ENCODE data around the gene ATP5MC2.
"Not testable (repeated sequence)": the region's sequence is repeated elsewhere in the genome, so short reads cannot be mapped to it uniquely, and the experiment has no call there.

ATP5MC2 gene

DNA sequence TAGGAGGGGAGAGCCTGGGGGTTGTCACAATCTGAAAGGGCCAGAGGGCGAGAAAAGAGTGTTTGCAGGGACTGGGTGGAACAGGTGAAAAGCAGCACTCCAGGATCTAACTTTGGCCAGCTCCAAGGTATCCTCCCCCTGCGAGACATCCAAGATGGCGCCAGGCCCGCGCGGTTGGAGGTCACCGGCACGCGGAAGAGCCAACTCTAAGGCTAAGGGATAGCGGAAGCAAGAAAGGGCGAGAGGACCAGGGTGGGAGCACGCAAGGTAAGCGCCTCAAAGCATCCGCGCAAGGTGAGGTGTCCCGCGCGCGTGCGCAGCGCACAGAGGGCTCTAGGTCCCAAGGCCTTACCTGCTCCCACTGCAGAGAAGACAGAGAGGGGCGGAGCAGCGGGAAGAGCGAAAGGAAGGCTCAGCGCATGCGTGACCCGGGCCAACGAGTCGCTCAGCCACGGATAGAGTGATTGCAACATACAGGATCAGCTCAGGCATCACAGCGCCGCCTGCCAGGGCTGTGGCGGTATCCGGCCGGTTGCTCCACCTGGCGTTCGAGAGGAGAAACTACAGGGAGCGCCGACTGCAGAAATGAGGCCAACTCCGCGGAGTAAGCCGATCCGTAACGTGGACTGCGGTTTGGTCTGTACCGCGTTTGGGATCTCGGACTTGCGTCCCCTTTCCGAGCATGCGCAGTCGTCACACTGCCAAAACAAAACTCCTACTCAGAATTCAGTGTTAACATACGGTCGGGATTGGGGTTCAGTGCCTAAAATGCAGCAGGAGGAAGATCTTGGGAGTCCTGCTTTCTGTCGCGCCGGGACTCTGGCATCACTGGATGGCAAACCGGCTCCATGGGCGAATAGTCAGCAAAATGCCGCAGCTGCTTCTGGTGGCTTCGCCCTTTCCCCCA is at the start of gene ATP5MC2:
TSS of gene ATP5MC2 (minus strand) at position 383 of the 907 bp plus-strand sequence. CDS start 3,469 bp downstream, outside the sequence.
- DNase-seq (ENCODE audit: low spot score), result peak; percentile 99

DNA sequence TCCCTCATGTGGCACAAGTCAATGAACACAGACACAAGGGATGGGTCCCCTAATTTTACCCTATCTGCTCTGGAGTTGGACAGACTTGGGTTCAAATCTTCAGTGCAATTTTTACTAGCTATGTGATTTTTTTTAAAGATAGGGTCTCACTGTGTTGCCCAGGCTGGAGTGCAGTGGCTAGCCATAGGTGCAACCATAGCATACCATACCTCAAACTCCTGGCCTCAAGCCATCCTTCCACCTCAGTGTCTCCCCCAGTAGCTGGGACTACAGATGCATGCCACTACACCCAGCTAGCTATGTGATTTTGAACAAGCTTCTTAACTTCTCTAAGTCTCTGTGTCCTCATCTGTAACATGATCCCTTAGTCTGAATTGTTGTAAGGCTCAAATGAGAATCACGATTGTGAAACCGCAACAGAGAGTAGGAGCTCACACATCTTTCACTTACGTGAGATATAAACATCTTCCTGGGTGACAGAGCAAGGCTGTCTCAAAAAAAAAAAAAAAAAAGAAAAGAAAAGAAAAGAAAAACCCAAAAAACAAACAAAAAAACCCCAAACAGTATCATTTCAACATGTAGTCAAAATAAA is 46.7 kb upstream of the ATP5MC2 start:
- no peak for DNase-seq (ENCODE audit: low spot score)

DNA sequence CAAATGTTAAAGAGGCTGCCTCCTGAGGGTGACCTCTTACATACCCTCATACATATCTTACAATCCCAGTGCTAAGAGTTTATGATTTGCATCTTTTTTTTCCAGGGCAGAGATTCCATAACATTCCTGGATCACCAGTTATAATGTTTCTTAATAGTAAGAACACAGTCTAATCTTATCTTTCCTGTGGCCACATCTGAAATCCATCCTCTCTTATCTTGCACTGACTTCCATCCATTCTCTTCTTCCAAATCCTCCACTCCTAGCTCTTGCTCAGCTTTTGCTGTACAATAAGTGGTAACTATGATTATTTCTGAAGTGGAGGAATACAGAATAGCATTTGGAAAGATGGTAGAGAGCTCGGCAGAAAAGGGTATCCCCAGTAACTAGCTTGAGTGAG is 45.1 kb upstream of the ATP5MC2 start:
- DNase-seq (ENCODE audit: low spot score), result no peak

DNA sequence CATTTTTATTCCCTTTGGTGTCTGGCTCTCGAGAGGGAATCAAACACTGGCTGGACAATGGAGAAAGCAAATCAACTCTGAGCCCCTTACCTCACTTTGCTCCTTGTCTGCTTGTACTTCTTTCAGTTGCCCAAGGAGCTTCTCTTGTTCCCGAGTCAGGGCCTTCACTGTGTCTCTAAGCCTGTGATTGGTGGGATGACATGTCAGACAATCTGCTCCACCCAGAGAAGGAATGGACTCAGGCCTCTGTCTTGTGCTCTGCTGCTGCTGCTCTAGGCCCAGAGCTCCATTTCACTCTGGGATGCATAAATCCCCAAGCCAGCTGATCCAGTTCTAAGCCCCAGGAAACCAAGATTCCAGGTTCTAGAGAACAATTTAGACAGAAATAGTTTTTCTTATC is 43.8 kb upstream of the ATP5MC2 start:
- DNase-seq (ENCODE audit: low spot score), result no peak

DNA sequence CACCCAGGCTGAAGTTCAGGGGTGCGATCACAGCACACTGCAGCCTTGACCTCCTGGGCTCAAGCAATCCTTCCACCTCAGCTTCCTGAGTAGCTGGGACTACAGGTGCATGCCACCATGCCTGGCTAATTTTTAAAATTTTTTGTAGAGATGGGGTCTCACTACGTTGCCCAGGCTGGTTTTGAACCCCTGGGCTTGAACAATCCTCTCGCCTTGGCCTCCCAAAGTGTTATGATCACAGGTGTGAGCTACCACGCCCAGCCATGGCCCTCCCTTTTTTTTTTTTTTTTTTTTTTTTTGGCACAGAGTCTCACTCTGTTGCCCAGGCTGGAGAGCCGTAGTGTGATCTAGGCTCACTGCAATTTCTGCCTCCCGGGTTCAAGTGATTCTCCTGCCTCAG is 42.7 kb upstream of the ATP5MC2 start:
- not testable (repeated sequence) for DNase-seq (ENCODE audit: low spot score)

DNA sequence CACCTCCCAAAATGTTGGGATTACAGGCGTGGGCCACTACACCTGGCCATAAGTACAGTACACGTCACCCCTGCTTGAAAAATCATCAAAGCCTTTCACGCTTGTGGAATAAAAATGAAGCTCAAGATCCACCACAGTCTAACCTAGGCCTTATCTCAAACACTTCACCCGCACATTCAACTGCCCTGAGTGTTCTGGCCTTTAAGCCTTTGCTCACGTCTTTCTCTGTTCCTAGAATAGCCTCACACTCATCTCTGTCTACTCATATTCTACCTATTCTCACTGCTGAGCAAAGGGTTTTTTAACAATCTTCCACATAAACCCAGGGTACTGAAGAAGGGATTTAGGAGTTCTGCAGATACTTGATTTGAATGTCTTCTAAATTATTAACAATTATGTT is 41.4 kb upstream of the ATP5MC2 start:
- no peak for DNase-seq (ENCODE audit: low spot score)

DNA sequence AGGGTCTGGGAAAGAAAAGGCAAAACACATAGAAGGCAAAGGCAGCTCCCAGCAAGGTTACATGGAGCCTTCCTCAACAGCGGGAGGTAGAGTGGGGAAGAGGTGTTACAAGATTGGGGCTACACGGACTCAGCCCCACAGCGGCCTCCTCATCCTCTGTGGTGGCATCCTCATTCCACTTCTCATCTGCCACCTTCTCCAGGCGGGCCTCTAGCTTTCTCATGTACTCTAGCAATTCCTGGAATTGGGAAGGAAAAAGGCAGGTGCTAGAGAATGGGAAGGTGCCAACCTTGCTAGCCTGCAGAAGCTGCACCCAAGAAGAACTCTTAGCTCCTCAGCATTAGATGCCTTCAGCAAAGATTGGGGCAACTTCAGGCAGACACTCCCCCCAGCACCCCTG is 38.1 kb upstream of the ATP5MC2 start:
- DNase-seq (ENCODE audit: low spot score), result no peak

DNA sequence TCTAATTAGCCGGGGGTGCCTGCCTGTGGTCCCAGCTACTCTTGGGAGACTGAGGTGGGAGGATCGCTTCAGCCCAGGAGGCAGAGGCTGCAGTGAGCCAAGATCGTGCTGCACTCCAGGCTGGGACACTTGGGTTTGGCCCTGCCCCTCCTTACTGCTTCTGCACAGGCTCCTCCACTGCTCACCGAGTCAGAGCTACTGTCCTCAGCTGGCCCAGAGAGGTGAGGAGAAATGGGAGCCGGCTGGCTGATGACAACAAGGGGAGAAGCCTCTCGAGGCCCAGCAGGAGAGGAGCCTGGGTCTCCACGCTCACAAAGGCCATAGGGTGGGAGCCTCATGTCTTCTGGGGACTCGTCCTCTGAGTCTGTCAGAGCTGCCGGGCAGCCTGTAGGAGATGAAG is 37.6 kb upstream of the ATP5MC2 start:
- no peak for DNase-seq (ENCODE audit: low spot score)

DNA sequence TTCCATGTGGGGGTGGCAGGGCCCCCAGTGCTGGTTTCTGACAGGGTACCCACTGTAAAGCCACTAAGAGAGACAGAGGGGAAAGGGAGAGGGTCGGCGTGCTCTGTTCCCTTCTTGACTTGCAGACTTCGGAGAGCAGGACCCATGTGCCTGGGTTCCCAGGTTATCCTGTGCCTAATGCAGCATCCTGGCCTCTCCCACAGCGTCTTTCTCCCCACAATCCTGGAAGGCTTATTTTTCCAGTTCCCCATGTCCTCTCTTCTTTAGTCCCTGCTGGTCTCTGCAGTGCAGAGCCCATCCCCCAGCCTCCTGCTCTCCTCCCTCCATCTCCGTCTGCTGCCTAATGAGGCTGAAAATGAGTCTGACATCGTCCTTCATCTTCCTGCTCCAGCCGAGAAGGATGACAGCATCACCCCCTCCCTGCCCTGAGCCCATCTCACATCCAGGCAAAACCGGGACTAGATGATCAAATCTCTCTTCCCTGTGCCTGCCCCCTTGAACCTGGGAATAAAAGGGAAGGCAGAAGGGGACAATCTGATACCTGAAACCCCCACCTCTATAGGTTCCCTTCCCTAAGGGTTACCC is 36.3 kb upstream of the ATP5MC2 start:
- DNase-seq (ENCODE audit: low spot score), result no peak

DNA sequence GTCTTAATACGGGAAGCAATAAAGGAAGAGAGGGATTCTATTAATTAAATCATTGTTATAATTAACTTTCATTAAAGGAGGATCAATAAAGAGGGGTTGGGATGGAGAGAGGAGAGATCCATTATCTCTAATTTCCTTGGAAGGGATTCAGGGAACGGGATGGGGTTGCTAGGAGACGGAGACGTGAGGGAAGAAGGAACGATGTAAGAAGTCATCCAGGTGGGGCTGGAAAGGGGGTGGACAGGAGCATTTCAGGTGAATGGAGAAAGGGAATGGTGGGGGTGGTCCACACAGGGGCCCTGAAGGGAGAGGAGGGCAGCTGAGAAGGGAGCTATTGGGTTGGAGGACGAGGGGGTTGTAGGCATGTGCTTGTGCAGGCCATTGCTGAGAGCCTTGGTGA is 34.2 kb upstream of the ATP5MC2 start:
- DNase-seq (ENCODE audit: low spot score), result no peak

DNA sequence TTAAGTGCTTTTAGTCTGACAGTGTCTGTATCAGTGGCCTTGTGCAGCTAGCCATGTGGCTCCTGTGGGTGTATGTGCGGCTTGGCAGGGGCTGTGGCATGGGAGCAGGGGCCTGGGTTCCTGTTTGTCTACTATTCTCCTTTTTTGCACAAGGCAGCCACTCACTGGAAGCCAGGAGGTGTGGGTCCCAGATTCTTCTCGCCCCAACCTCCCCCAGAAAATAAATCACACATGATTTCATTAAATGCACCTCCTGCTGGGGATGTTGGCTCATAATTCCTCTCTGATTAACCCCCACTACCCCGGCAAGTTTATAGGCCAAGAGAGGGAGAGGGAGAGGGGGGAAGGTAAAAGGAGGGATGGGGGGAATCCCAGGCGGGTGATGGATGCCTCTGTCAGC is 33.8 kb upstream of the ATP5MC2 start:
- DNase-seq (ENCODE audit: low spot score), result no peak

DNA sequence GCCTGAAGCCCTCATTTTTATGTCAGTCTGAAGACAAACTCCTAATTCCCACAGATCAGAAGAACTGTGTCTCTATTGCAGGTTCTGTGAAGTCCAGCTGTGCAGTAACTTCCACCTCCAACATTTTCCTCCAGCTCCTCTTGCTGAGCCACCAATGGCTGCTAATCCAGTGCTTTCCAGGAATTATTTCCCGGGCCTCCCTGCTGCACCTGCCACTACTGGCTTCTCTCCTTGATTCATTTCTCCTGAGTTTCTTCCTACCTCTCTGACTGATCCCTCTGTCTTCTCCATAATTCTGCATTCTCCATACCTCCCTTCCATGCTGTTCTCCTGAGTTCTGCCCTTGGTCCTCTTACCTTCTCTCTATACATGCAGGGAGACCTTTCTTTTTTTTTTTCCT is 30.2 kb upstream of the ATP5MC2 start:
- no peak for DNase-seq (ENCODE audit: low spot score)

DNA sequence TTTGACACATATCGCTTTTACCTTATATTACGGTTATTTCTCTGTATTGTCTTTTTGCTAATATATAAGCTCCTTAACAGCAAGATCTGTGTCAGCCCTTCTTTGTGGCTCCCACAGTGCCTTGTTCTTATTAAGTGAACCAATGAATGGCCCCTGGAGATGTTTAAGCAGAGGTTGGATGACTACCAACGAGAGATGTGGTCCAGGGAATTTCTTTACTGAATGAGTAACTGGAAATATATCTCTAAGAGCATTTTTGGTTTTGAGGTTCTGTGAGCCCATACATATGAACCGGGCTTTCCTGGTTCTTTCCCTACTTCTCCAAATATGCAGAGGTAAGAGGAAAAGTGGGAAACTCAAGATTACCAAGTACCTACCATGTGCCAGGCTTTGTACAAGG is 27.9 kb upstream of the ATP5MC2 start:
- peak; percentile 43 for DNase-seq (ENCODE audit: low spot score)

DNA sequence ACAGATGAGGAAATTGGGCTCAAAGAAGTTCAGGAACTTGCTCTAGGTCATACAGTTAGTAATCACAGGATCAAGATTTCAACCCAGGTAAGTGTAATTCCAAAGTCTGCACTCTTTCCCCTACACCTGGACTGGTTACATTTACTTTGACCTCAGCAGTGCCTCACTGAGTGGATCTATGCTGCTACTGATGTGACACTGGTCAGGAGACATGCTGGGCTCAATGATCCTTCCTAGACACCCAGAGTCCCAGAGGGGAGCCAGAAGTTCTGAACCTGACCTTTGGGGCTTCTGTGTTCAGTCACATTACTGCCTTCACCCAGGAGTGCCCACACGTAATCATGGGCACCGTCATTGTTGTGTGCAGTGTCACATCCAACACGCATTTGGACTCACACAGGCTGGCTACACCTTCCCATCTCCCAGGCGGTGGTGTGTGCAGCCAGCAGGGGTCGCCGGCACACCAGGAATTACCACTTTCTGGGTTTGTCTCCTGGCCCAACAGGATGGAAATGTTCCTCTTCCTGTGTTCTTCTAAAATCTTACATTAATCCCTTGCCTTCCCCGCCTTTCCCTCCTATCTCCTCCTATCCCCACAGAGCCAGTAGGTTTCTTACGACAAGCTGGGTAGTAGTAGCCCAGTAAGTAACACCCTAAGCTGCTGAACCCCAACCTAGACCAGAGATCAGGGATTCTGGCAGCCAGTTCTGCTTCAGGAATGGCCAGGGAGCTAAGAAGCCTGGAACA is 25.8 kb upstream of the ATP5MC2 start:
- DNase-seq (ENCODE audit: low spot score), result peak; percentile 89

DNA sequence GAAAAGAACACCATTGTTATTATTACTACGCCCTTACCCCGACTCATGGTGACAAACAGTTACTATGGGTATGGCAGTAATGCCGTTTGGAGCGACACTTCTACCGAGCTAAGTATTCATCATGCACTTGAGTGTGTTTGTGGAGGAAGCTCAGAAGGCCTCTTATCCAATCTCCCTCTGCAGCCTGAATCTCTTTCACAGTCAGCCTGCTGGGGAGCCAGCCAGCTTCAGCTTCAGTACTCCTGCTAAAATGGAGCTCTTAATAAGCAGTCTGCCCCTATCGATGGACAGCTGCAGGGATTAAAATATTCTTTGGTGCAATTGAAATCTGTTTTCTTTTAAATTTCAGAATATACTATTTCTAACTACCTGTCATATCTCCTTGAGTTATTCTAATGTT is 24.7 kb upstream of the ATP5MC2 start:
- no peak for DNase-seq (ENCODE audit: low spot score)

DNA sequence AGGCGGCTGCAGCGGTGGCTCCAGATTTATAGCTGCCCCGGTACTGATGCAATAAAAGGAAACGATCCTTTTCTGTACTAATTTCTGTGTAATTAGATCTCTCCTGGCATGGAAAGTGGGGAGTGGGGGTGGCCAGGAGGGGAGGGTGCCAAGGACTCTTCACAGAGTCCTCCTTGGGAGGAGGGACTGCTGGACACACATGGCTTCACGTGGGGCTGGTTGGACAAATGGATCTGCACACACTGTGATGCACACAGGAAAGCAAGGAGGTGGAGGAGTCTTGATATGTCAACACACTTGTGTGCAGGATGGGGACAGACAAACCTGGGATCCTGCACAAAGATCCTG is 23.8 kb upstream of the ATP5MC2 start:
- no peak for DNase-seq (ENCODE audit: low spot score)

DNA sequence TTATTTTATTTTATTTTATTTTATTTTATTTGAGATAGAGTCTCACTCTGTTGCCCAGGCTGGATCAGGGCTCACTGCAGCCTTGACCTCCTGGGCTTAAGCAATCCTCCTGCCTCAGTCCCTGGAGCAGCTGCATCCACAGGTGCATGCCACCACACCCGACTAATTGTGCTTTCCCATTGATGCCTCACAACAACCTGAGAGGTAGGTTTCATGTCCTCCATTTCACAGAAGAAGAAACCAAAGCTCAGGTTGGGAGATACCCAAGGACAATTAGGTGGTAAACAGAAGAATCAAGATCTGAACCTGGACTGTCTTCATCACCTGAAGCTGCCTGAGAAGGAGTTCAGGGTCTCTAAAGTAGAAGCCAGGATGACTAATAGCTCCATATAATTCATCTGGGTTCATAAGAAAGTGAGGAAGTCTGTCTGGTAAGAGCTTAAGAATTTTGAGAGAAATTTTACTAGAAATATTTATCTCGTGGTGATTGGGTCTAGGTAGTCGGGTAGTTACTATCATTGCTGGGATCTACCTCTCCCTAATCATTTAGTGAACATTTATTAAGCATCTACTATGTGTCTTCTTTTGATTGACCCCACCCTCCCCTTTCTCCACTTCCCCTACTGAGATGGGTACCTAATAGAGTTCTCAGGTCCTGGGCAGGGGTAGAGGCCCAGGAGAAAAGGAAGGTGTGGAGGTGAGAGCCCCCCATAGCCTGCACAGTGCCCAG is 23.2 kb upstream of the ATP5MC2 start:
- DNase-seq (ENCODE audit: low spot score), result no peak

DNA sequence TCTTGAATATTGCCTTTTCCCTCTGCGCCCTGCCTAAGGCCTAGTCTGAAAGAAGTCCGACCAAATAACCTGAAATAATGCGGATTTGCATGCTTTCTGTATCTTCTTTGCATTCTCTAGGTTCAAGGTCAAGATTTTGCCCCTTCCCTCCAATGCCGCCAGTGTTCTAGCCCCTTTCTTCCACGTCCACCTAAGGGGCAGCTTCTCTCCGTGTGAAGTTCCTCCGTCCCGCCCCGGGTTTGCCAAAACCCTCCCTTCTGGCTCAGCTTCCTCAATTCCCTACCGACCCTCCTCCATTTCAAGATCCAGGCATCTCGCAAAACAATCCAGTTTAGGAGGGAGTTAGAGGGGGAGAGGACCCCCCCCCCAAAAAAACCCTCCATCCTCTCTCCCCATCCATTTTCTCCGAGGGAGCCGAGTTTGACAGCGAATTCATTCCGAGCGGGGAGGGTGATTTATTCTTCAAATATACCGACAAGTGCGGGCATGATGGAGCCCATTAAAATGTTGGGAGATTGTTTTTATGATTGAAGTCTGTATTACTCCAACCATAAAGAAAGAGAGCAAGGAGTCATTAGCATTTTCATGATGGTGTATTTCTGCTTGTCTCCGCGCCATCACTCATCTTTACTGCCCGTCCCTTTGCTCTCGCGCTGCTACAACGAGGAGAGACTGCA is 20.9 kb upstream of the ATP5MC2 start:
- DNase-seq (ENCODE audit: low spot score), result no peak

DNA sequence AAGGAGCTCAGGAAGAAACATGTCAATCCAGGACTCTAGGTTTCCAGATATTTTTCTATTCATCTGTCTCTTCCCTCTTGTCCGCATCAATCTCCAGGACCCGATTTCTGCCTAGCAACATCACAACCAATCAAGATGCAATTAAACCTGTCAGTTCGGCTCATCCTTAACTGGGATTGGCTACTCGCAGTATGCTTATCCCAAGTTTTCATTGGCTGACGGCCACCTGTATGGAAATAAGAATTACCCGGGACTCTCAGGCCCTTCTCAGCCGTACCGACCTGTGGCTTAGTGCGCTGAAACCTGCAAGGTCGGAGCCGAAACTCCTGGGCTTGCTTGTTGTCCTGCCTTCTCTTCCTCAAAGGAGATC is 20.4 kb upstream of the ATP5MC2 start:
- peak; percentile 88 for DNase-seq (ENCODE audit: low spot score)

DNA sequence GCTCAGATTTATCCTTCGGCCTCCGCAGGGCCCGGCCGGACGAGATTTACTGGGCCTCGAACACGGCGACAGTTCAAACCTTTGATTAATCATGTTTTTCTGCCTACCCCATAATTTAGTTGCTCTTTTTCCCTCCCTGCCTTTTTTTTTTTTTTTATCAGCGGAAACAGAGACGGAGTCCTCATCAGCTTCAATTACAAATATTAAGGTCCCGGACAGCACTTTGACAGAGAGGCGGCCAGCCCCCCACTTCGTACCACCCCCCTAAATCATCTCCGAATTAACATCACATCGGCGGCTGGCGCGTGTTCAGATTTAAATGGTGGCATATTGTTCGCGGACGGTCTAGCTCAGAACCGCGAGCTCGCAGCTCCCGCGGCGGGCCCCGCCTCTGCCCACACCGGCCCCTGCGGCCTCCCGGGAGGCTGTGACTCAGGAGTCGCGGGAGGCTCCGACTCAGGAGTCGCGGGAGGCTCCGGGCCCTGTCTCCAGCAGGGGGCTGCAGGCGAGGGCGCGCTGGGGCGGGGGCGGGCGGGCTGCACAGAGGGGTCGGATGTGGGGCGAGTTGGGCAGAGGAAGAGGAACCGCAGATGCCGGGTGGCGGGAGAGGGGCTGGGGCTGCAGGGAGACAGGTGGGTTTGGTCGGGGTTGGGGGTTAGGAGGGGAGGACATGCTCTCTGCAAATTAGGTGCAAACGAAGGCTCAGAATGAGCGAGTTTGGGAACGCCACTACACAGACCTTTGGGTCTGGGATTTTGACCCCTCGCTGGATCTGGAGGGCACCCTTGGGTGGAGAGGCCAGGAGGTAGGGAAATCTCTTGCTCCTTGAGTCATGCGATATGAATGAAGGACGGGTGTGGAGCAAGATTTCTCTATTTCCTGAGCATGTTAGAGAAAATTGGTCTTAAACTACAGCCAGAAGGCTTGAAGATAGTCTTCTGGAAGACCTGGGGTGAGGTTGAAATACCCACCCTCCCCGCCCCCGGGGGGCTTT is 19.6 kb upstream of the ATP5MC2 start:
- DNase-seq (ENCODE audit: low spot score), result peak; percentile 80

All from AG08395 (cell line).